WTC11 (cell line): ENCODE data around the gene PIGX. TPM values are rescaled to one million over a fixed set of nuclear protein-coding genes. Genes with fewer than 3 reads are reported as not detected.

Experiments
- ATAC-seq: fragments of 200-7000 bp; cut with Tn5 transposase; 2 replicates; pipeline ENCODE4 v1.10.0; 2021; ENCODE audit warnings: mild to moderate bottlenecking, moderate library complexity
- CTCF ChIA-PET: fragments of 300-600 bp; sonication (Branson Sonifier 250); formaldehyde crosslinking; loops from one replicate; lab custom pipeline; 2021; ENCODE audit warnings: antibody characterized with exemption; lab: Charles Lee
- POLR2A ChIA-PET: fragments of 350-600 bp; sonication (Branson Sonifier 250); formaldehyde crosslinking; loops from one replicate; lab custom pipeline; 2021; ENCODE audit warnings: antibody characterized with exemption; lab: Charles Lee
- DNase-seq: peaks from one replicate; pipeline ENCODE4 v3.0.0; 2021; ENCODE audit warnings: low spot score
- H3K27ac Mint-ChIP-seq: 2 replicates; pipeline ENCODE4 v1.8.0; 2021; ENCODE audit warnings: mixed read lengths
- H3K27me3 Mint-ChIP-seq: 2 replicates; pipeline ENCODE4 v1.8.0; 2021; ENCODE audit warnings: low read depth, mild to moderate bottlenecking, moderate library complexity, mixed read lengths
- H3K36me3 Mint-ChIP-seq: 2 replicates; pipeline ENCODE4 v1.8.0; 2021; ENCODE audit warnings: mixed read lengths
- H3K4me1 Mint-ChIP-seq: 2 replicates; pipeline ENCODE4 v1.8.0; 2022; ENCODE audit warnings: mixed read lengths
- H3K4me3 Mint-ChIP-seq: 2 replicates; pipeline ENCODE4 v1.8.0; 2021; ENCODE audit warnings: mild to moderate bottlenecking, moderate library complexity, mixed read lengths
- H3K9me3 Mint-ChIP-seq: 2 replicates; pipeline ENCODE4 v1.8.0; 2021; ENCODE audit warnings: mixed read lengths
- ATF1 ChIP-seq: sonication (generic); formaldehyde crosslinking; IDR thresholded peaks from 2 replicates; pipeline ENCODE4 v1.8.1; 2023; ENCODE audit warnings: mild to moderate bottlenecking, moderate library complexity, missing genetic modification reagents
- CREB1 ChIP-seq: sonication (generic); formaldehyde crosslinking; IDR thresholded peaks from 2 replicates; pipeline ENCODE4 v1.8.0; 2023; ENCODE audit warnings: mild to moderate bottlenecking, missing genetic modification reagents
- ESRRA ChIP-seq: sonication (generic); formaldehyde crosslinking; IDR thresholded peaks from 2 replicates; pipeline ENCODE4 v1.8.1; 2022; ENCODE audit warnings: mild to moderate bottlenecking, missing genetic modification reagents, borderline replicate concordance
- ETV6 ChIP-seq: sonication (generic); formaldehyde crosslinking; IDR thresholded peaks from 2 replicates; pipeline ENCODE4 v1.8.1; 2022; ENCODE audit warnings: mild to moderate bottlenecking, missing genetic modification reagents
- FOXK1 ChIP-seq: sonication (generic); formaldehyde crosslinking; IDR thresholded peaks from 2 replicates; pipeline ENCODE4 v1.8.0; 2022; ENCODE audit warnings: mild to moderate bottlenecking, moderate library complexity, missing genetic modification reagents
- GABPB1 ChIP-seq: sonication (generic); formaldehyde crosslinking; IDR thresholded peaks from 2 replicates; pipeline ENCODE4 v1.8.1; 2023; ENCODE audit warnings: mild to moderate bottlenecking, missing genetic modification reagents
- GRHL2 ChIP-seq: fragments of 250-450 bp; sonication (Bioruptor Pico); IDR thresholded peaks from 2 replicates; pipeline ENCODE4 v1.8.0; 2022; ENCODE audit warnings: mild to moderate bottlenecking, moderate library complexity; ENCODE audit not compliant: insufficient replicate concordance, severe bottlenecking
- KAT7 ChIP-seq: sonication (generic); formaldehyde crosslinking; IDR thresholded peaks from 2 replicates; pipeline ENCODE4 v1.8.1; 2023; ENCODE audit warnings: missing genetic modification reagents, mild to moderate bottlenecking, borderline replicate concordance
- NFATC4 ChIP-seq: fragments of 250-450 bp; sonication (Bioruptor Pico); IDR thresholded peaks from 2 replicates; pipeline ENCODE4 v1.9.0; 2021; ENCODE audit warnings: mild to moderate bottlenecking
- NFE2L1 ChIP-seq: sonication (generic); formaldehyde crosslinking; IDR thresholded peaks from 2 replicates; pipeline ENCODE4 v1.8.1; 2023; ENCODE audit warnings: missing genetic modification reagents
- OVOL2 ChIP-seq: fragments of 250-450 bp; sonication (Bioruptor Pico); IDR thresholded peaks from 2 replicates; pipeline ENCODE4 v1.9.0; 2021; ENCODE audit warnings: mild to moderate bottlenecking, borderline replicate concordance
- RELA ChIP-seq: sonication (generic); formaldehyde crosslinking; IDR thresholded peaks from 2 replicates; pipeline ENCODE4 v1.8.1; 2022; ENCODE audit warnings: missing genetic modification reagents, mild to moderate bottlenecking, borderline replicate concordance
- RORB ChIP-seq: fragments of 250-450 bp; sonication (Bioruptor Pico); IDR thresholded peaks from 2 replicates; pipeline ENCODE4 v1.9.0; 2021; ENCODE audit warnings: mild to moderate bottlenecking
- SOX15 ChIP-seq: fragments of 250-450 bp; sonication (Bioruptor Pico); IDR thresholded peaks from 2 replicates; pipeline ENCODE4 v1.9.0; 2021; ENCODE audit warnings: mild to moderate bottlenecking
- TEAD4 ChIP-seq: sonication (generic); formaldehyde crosslinking; IDR thresholded peaks from 2 replicates; pipeline ENCODE4 v1.8.0; 2022; ENCODE audit warnings: mild to moderate bottlenecking, missing genetic modification reagents
- TP53 ChIP-seq: sonication (generic); formaldehyde crosslinking; IDR thresholded peaks from 2 replicates; pipeline ENCODE4 v1.8.1; 2023; ENCODE audit warnings: mild to moderate bottlenecking, missing genetic modification reagents
- ZBTB21 ChIP-seq: sonication (generic); formaldehyde crosslinking; IDR thresholded peaks from 2 replicates; pipeline ENCODE4 v1.8.1; 2023; ENCODE audit warnings: mild to moderate bottlenecking, missing genetic modification reagents, borderline replicate concordance
- ZNF138 ChIP-seq: sonication (generic); formaldehyde crosslinking; conservative IDR thresholded peaks from 2 replicates; pipeline ENCODE4 v1.8.1; 2022; ENCODE audit warnings: mild to moderate bottlenecking, moderate library complexity, missing genetic modification reagents
- ZNF263 ChIP-seq: sonication (generic); formaldehyde crosslinking; IDR thresholded peaks from 2 replicates; pipeline ENCODE4 v1.8.1; 2022; ENCODE audit warnings: low read depth, mild to moderate bottlenecking, moderate library complexity, missing genetic modification reagents
- ZNF396 ChIP-seq: fragments of 250-450 bp; sonication (Bioruptor Pico); IDR thresholded peaks from 2 replicates; pipeline ENCODE4 v1.8.0; 2021; ENCODE audit warnings: mild to moderate bottlenecking, moderate library complexity, borderline replicate concordance
- ZNF423 ChIP-seq: fragments of 250-450 bp; sonication (Bioruptor Pico); IDR thresholded peaks from 2 replicates; pipeline ENCODE4 v2.1.2; 2022; ENCODE audit warnings: mild to moderate bottlenecking, moderate library complexity
- total RNA-seq: library from RNA; stranded (reverse); gene quantifications from 3 replicates; pipeline ENCODE4 v1.2.3, GENCODE V29; 2021
- TF ChIP-seq, protein P1 (sequence below): fragments of 250-450 bp; sonication (Bioruptor Pico); conservative IDR thresholded peaks from 2 replicates; pipeline ENCODE4 v1.9.0; 2021; ENCODE audit warnings: mild to moderate bottlenecking
- TF ChIP-seq, protein P2 (sequence below): sonication (generic); formaldehyde crosslinking; IDR thresholded peaks from 2 replicates; pipeline ENCODE4 v1.8.0; 2023; ENCODE audit warnings: missing genetic modification reagents
- TF ChIP-seq, protein P3 (sequence below): fragments of 250-450 bp; sonication (Bioruptor Pico); IDR thresholded peaks from 2 replicates; pipeline ENCODE4 v1.8.0; 2021; ENCODE audit warnings: mild to moderate bottlenecking
- TF ChIP-seq, protein P4 (sequence below): sonication (generic); formaldehyde crosslinking; IDR thresholded peaks from 2 replicates; pipeline ENCODE4 v1.8.0; 2022; ENCODE audit warnings: mild to moderate bottlenecking, missing genetic modification reagents
- TF ChIP-seq, protein P5 (sequence below): sonication (generic); formaldehyde crosslinking; IDR thresholded peaks from 2 replicates; pipeline ENCODE4 v1.8.1; 2023; ENCODE audit warnings: mild to moderate bottlenecking, missing genetic modification reagents, moderate library complexity
- TF ChIP-seq, protein P6 (sequence below): sonication (generic); formaldehyde crosslinking; IDR thresholded peaks from 2 replicates; pipeline ENCODE4 v1.8.1; 2022; ENCODE audit warnings: low read depth, missing genetic modification reagents, borderline replicate concordance
- TF ChIP-seq, protein P7 (sequence below): sonication (generic); formaldehyde crosslinking; IDR thresholded peaks from 2 replicates; pipeline ENCODE4 v1.8.1; 2023; ENCODE audit warnings: mild to moderate bottlenecking, missing genetic modification reagents, borderline replicate concordance

Gene PIGX
- total RNA-seq, 1 experiment from 2014 or later, result 12.8 TPM

DNA sequence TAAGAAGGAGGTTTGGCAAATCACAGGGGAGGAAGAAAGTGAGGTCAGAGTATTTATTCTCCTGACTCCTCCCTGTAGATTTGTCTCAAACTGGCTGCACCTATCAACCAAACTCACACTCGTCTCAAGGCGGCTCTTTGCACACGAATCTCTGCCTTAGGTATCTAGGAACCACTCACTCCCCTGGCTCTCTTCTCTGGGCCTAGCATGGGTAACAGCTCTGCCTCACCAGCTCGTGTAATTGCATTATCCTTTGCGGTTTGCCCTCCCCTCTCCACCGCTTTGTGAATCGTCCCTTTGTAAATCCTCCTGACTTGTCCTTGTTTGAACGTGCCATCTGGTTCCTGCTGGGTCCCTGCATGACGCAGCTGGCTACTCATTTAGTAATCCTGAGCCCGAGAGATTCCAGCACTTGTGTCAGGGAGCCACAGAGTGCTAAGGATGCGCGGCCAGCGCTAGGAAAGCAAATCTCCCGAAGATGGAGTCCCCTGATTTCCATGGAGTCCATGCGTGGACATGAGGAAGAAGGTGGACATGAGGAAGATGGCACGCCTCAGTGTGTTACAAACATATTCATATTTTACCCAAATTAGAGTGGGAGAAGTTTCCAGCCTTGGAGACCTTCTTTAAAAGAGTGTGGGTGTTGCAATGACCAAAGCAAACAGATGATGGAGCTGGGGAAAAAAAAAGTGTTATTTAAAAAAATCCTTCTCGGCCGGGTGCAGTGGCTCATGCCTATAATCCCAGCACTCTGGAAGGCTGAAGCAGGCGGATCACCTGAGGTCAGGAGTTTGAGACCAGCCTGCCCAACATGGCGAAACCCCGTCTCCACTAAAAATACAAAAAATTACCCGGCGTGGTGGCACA, 45.9 kb upstream of the PIGX start:
- ATAC-seq (peak; percentile 86), DNase-seq (peak; percentile 62)
- peaks cover 26% of the 10 kb centered on the region for H3K4me1 Mint-ChIP-seq
- H3K4me3 Mint-ChIP-seq, result peak overlapping the region; percentile 1; the same call in 1 of the 2 replicates
- no peaks in the 10 kb centered on the region for H3K36me3 Mint-ChIP-seq
- CTCF ChIA-PET, result interaction anchor here (1.0 to 2.4 kb wide), 7 partner anchors 13 to 143 kb away, joined by 3 to 6 read pairs (median 4); no protein-coding TSS in a partner anchor
- no peaks in the 10 kb centered on the region for H3K27me3 Mint-ChIP-seq
- POLR2A ChIA-PET, result interaction anchor here (1.3 kb wide), 1 partner anchor 33 kb away, joined by 4 read pairs; no protein-coding TSS in a partner anchor
- H3K27ac Mint-ChIP-seq, result peak overlapping the region; percentile 92
- H3K9me3 Mint-ChIP-seq, result no peaks in the 10 kb centered on the region
- TF ChIP-seq, protein P1, sequence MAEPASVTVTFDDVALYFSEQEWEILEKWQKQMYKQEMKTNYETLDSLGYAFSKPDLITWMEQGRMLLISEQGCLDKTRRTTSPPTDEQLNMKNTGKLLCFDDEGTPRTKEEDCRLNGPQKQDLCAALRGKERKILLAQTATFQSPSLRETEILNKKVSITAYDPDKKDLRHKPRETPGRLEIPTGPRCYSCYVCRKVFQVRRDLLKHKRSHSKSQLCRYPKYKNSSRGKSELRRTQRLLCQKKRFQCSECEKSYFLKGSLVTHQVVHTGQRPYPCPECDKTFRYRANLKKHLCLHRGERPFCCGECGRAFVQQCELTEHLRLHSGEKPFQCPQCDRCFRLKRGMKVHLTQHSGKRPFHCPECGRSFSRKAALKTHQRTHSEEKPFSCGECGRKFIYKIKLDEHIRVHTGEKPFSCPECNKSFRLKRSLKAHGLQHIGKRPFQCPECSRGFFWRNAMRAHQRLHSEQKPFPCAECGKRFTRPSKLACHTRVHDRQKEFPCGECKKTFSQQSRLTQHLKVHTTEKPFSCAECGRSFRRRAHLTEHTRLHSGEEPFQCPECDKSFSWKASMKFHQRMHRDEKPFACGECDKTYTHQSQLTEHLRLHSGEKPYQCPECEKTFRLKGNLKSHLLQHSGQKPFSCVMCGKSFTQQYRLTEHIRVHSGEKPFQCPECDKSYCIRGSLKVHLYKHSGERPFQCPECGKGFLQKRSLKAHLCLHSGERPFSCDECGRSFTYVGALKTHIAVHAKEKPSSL (CRISPR knock-in tag), result no peak
- TF ChIP-seq KAT7 (no peak), CREB1 (CRISPR knock-in tag) (no peak), ZNF138 (no peak), ESRRA (no peak), FOXK1 (CRISPR knock-in tag) (no peak), NFATC4 (CRISPR knock-in tag) (no peak), ZNF263 (no peak), GABPB1 (CRISPR knock-in tag) (0 out of 2 replicates have a peak, but pooled peaks have one; percentile 34), TEAD4 (CRISPR knock-in tag) (no peak), NFE2L1 (CRISPR knock-in tag) (no peak), ZBTB21 (0 out of 2 replicates have a peak, but pooled peaks have one; percentile 61), SOX15 (CRISPR knock-in tag) (no peak), GRHL2 (CRISPR knock-in tag) (no peak), ZNF423 (CRISPR knock-in tag) (peak; percentile 12; the same call in 1 of the 2 replicates), ETV6 (no peak), TP53 (no peak), ATF1 (CRISPR knock-in tag) (no peak), RELA (CRISPR knock-in tag) (no peak), ZNF396 (CRISPR knock-in tag) (no peak), RORB (CRISPR knock-in tag) (no peak), OVOL2 (CRISPR knock-in tag) (no peak)
- TF ChIP-seq, protein P2, sequence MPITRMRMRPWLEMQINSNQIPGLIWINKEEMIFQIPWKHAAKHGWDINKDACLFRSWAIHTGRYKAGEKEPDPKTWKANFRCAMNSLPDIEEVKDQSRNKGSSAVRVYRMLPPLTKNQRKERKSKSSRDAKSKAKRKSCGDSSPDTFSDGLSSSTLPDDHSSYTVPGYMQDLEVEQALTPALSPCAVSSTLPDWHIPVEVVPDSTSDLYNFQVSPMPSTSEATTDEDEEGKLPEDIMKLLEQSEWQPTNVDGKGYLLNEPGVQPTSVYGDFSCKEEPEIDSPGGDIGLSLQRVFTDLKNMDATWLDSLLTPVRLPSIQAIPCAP (CRISPR knock-in tag), result no peak
- TF ChIP-seq, protein P3, sequence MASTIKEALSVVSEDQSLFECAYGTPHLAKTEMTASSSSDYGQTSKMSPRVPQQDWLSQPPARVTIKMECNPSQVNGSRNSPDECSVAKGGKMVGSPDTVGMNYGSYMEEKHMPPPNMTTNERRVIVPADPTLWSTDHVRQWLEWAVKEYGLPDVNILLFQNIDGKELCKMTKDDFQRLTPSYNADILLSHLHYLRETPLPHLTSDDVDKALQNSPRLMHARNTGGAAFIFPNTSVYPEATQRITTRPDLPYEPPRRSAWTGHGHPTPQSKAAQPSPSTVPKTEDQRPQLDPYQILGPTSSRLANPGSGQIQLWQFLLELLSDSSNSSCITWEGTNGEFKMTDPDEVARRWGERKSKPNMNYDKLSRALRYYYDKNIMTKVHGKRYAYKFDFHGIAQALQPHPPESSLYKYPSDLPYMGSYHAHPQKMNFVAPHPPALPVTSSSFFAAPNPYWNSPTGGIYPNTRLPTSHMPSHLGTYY (CRISPR knock-in tag), result no peak
- TF ChIP-seq, protein P4, sequence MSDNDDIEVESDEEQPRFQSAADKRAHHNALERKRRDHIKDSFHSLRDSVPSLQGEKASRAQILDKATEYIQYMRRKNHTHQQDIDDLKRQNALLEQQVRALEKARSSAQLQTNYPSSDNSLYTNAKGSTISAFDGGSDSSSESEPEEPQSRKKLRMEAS (CRISPR knock-in tag), result peak; percentile 73
- TF ChIP-seq, protein P5, sequence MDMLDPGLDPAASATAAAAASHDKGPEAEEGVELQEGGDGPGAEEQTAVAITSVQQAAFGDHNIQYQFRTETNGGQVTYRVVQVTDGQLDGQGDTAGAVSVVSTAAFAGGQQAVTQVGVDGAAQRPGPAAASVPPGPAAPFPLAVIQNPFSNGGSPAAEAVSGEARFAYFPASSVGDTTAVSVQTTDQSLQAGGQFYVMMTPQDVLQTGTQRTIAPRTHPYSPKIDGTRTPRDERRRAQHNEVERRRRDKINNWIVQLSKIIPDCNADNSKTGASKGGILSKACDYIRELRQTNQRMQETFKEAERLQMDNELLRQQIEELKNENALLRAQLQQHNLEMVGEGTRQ (CRISPR knock-in tag), result no peak
- TF ChIP-seq, protein P6, sequence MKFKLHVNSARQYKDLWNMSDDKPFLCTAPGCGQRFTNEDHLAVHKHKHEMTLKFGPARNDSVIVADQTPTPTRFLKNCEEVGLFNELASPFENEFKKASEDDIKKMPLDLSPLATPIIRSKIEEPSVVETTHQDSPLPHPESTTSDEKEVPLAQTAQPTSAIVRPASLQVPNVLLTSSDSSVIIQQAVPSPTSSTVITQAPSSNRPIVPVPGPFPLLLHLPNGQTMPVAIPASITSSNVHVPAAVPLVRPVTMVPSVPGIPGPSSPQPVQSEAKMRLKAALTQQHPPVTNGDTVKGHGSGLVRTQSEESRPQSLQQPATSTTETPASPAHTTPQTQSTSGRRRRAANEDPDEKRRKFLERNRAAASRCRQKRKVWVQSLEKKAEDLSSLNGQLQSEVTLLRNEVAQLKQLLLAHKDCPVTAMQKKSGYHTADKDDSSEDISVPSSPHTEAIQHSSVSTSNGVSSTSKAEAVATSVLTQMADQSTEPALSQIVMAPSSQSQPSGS (CRISPR knock-in tag), result no peak
- TF ChIP-seq, protein P7, sequence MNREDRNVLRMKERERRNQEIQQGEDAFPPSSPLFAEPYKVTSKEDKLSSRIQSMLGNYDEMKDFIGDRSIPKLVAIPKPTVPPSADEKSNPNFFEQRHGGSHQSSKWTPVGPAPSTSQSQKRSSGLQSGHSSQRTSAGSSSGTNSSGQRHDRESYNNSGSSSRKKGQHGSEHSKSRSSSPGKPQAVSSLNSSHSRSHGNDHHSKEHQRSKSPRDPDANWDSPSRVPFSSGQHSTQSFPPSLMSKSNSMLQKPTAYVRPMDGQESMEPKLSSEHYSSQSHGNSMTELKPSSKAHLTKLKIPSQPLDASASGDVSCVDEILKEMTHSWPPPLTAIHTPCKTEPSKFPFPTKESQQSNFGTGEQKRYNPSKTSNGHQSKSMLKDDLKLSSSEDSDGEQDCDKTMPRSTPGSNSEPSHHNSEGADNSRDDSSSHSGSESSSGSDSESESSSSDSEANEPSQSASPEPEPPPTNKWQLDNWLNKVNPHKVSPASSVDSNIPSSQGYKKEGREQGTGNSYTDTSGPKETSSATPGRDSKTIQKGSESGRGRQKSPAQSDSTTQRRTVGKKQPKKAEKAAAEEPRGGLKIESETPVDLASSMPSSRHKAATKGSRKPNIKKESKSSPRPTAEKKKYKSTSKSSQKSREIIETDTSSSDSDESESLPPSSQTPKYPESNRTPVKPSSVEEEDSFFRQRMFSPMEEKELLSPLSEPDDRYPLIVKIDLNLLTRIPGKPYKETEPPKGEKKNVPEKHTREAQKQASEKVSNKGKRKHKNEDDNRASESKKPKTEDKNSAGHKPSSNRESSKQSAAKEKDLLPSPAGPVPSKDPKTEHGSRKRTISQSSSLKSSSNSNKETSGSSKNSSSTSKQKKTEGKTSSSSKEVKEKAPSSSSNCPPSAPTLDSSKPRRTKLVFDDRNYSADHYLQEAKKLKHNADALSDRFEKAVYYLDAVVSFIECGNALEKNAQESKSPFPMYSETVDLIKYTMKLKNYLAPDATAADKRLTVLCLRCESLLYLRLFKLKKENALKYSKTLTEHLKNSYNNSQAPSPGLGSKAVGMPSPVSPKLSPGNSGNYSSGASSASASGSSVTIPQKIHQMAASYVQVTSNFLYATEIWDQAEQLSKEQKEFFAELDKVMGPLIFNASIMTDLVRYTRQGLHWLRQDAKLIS (CRISPR knock-in tag), result no peak
